Esophagus squamous epithelium (tissue), 4 donors: Measurements from ENCODE around the gene ZNF3.

Source experiments
- CTCF ChIP-seq, 6 experiments: fragments of 450-650 bp in 4 of 6; fragments of 200-600 bp in 2 of 6; sonication (generic) in 2 of 6; IDR thresholded peaks; one replicate each; pipeline ENCODE4 v1.5.1; 2016 to 2019; ENCODE audit warnings: antibody characterized with exemption in 6 of 6, mild to moderate bottlenecking in 4 of 6, moderate library complexity in 4 of 6
- POLR2A ChIP-seq, 4 donors: fragments of 450-650 bp; IDR thresholded peaks; one replicate each; pipeline ENCODE4 v1.6.1; 2017; ENCODE audit warnings: antibody characterized with exemption in 4 of 4, mild to moderate bottlenecking in 4 of 4, moderate library complexity in 3 of 4

DNA sequence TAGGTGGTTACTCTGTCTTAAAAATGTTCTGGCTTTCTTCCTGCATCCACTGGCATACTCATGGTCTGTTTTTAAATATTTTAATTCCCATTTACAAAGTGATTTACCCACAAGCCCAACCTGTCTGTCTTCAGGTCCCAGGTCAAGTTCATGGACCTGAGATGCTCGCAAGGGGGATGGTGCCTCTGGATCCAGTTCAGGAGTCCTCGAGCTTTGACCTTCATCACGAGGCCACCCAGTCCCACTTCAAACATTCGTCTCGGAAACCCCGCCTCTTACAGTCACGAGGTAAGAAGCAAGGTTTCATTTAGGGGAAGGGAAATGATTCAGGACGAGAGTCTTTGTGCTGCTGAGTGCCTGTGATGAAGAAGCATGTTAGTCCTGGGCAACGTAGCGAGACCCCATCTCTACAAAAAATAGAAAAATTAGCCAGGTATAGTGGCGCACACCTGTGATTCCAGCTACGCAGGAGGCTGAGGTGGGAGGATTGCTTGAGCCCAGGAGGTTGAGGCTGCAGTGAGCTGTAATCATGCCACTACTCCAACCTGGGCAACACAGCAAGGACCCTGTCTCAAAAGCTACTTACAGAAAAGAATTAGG is 57.4 kb downstream of the ZNF3 start:
- TF ChIP-seq CTCF (IDR thresholded peaks at IDR 0.05) (no peak), POLR2A (IDR thresholded peaks at IDR 0.05) (no peak)
